SK-N-SH (cell line): ENCODE results near the gene HIRA. TPM values are rescaled to one million over a fixed set of nuclear protein-coding genes. Genes with fewer than 3 reads are reported as not detected.
A peak's percentile ranks its signal among the peaks of the same experiment; 100 is the strongest.

Experiments
- CTCF ChIA-PET: fragments of 300-600, 350-600 bp; formaldehyde crosslinking; extraction: SDS; loops from one replicate; lab custom pipeline; 2021; lab: Yijun Ruan, JAX
- POLR2A ChIA-PET: fragments of 350-600 bp; sonication (Branson Sonifier 250); formaldehyde crosslinking; extraction: SDS; loops from one replicate; lab custom pipeline; 2020; ENCODE audit warnings: antibody characterized with exemption, inconsistent platforms; lab: Yijun Ruan, JAX
- DNase-seq: peaks from one replicate; pipeline ENCODE4 v3.0.0; 2012
- H2AFZ ChIP-seq: fragments of 200-600 bp; sonication (generic); 2 replicates; pipeline ENCODE4 v1.8.1; 2016; ENCODE audit warnings: antibody characterized with exemption, mild to moderate bottlenecking, low read depth
- H3F3A ChIP-seq: fragments of 200-600 bp; sonication (generic); replicated peaks from 2 replicates; pipeline ENCODE3; 2016; ENCODE audit warnings: antibody characterized with exemption, mild to moderate bottlenecking; ENCODE audit not compliant: insufficient read depth
- H3K27ac ChIP-seq, 2 experiments: fragments of 200-500 bp in 1 of 2; fragments of 200-600 bp in 1 of 2; sonication (Bioruptor generic) in 1 of 2; sonication (generic), shearing (Covaris generic) in 1 of 2; 2 replicates each; pipeline versions ENCODE4 v1.5.1 to v1.6.1; 2014 to 2016; ENCODE audit warnings: low read depth in 2 of 2, inconsistent platforms in 1 of 2, low read length in 1 of 2, mild to moderate bottlenecking in 1 of 2, mixed read lengths in 1 of 2
- H3K27me3 ChIP-seq: fragments of 200-600 bp; sonication (generic), shearing (Covaris generic); 2 replicates; pipeline ENCODE4 v1.6.1; 2016; ENCODE audit warnings: mixed run types; ENCODE audit not compliant: insufficient read depth
- H3K36me3 ChIP-seq, 2 experiments: fragments of 200-500 bp in 1 of 2; fragments of 200-600 bp in 1 of 2; sonication (Bioruptor generic) in 1 of 2; sonication (generic) in 1 of 2; replicated peaks in 1 of 2; 2 replicates each; pipeline versions ENCODE3 to v1.5.1; 2014 to 2016; ENCODE audit warnings: low read length in 1 of 2, mild to moderate bottlenecking in 1 of 2; ENCODE audit not compliant: insufficient read depth in 2 of 2, control insufficient read depth in 1 of 2
- H3K4me1 ChIP-seq, 2 experiments: fragments of 200-500 bp in 1 of 2; fragments of 200-600 bp in 1 of 2; sonication (Bioruptor generic) in 1 of 2; sonication (generic), shearing (Covaris generic) in 1 of 2; 2 replicates each; pipeline versions ENCODE4 v1.5.1 to v1.6.1; 2014 to 2016; ENCODE audit warnings: low read depth in 1 of 2, low read length in 1 of 2, mixed run types in 1 of 2; ENCODE audit not compliant: insufficient read depth in 2 of 2, control insufficient read depth in 1 of 2
- H3K4me2 ChIP-seq: fragments of 200-600 bp; sonication (generic), shearing (Covaris generic); 2 replicates; pipeline ENCODE4 v1.6.1; 2017; ENCODE audit warnings: mixed run types
- H3K4me3 ChIP-seq, 2 experiments: fragments of 200-500 bp in 1 of 2; fragments of 200-600 bp in 1 of 2; sonication (Bioruptor generic) in 1 of 2; sonication (generic), shearing (Covaris generic) in 1 of 2; 2 replicates each; pipeline versions ENCODE4 v1.5.1 to v1.8.1; 2014 to 2016; ENCODE audit warnings: low read depth in 2 of 2, inconsistent platforms in 1 of 2, low read length in 1 of 2, mild to moderate bottlenecking in 1 of 2, mixed read lengths in 1 of 2, moderate library complexity in 1 of 2
- H3K79me2 ChIP-seq: fragments of 200-600 bp; sonication (generic); 2 replicates; pipeline ENCODE4 v1.8.1; 2017; ENCODE audit warnings: mild to moderate bottlenecking; ENCODE audit not compliant: insufficient read depth
- H3K9ac ChIP-seq: fragments of 200-600 bp; sonication (generic); 2 replicates; pipeline ENCODE4 v1.6.1; 2017; ENCODE audit warnings: mixed run types
- H3K9me2 ChIP-seq: fragments of 200-600 bp; sonication (generic); 2 replicates; pipeline ENCODE4 v1.6.1; 2017; ENCODE audit warnings: mixed run types
- H3K9me3 ChIP-seq: fragments of 200-600 bp; sonication (generic); 2 replicates; pipeline ENCODE4 v1.6.1; 2017; ENCODE audit warnings: mixed run types, mild to moderate bottlenecking, moderate library complexity
- H4K20me1 ChIP-seq: fragments of 200-600 bp; sonication (generic); 2 replicates; pipeline ENCODE4 v1.6.1; 2017; ENCODE audit warnings: mild to moderate bottlenecking, mixed run types; ENCODE audit not compliant: insufficient read depth
- CHD2 ChIP-seq: fragments of 150-350 bp; IDR thresholded peaks from 2 replicates; pipeline ENCODE4 v1.6.1; 2018; ENCODE audit warnings: low read length; ENCODE audit not compliant: partially characterized antibody
- EP300 ChIP-seq, 2 experiments: IDR thresholded peaks; 2 replicates each; pipeline versions ENCODE4 v1.4.0 to v1.6.1; 2012; ENCODE audit warnings: borderline replicate concordance in 1 of 2, low read depth in 1 of 2, low read length in 1 of 2
- GATA2 ChIP-seq: sonication (generic); formaldehyde crosslinking; IDR thresholded peaks from 2 replicates; pipeline ENCODE4 v1.5.0; 2020; ENCODE audit warnings: mild to moderate bottlenecking, missing genetic modification reagents
- JUND ChIP-seq: IDR thresholded peaks from 2 replicates; pipeline ENCODE4 v1.4.0; 2012
- NFIC ChIP-seq: IDR thresholded peaks from 2 replicates; pipeline ENCODE4 v1.4.0; 2012; ENCODE audit warnings: borderline replicate concordance
- RAD21 ChIP-seq: IDR thresholded peaks from 2 replicates; pipeline ENCODE4 v1.6.1; 2012; ENCODE audit warnings: mild to moderate bottlenecking, low read length
- RCOR1 ChIP-seq: fragments of 150-350 bp; IDR thresholded peaks from 2 replicates; pipeline ENCODE4 v1.6.1; 2017; ENCODE audit warnings: antibody characterized with exemption, low read length
- RFX5 ChIP-seq: IDR thresholded peaks from 2 replicates; pipeline ENCODE4 v1.6.1; 2012; ENCODE audit warnings: mild to moderate bottlenecking, improper control_type of control experiment, low read length
- TCF12 ChIP-seq: IDR thresholded peaks from 2 replicates; pipeline ENCODE4 v1.4.0; 2012
- YY1 ChIP-seq: IDR thresholded peaks from 2 replicates; pipeline ENCODE4 v1.4.0; 2012; ENCODE audit warnings: low read depth, mild to moderate bottlenecking
- WGBS: methylation state at CpG from one replicate; pipeline ENCODE4 v1.1.6; 2017; ENCODE audit warnings: low lambda C conversion rate; 5-methylcytosine and 5-hydroxymethylcytosine counted together
- polyA plus RNA-seq, 3 experiments: library from polyadenylated mRNA; depleted of rRNA; stranded (reverse); fragments of >200 nt; gene quantifications; 2 replicates each; pipeline ENCODE4 v1.2.3, GENCODE V29; 2012
- TF ChIP-seq, protein P1 (sequence below): fragments of 150-350 bp; IDR thresholded peaks from 2 replicates; pipeline ENCODE4 v1.6.1; 2016; ENCODE audit warnings: mild to moderate bottlenecking, low read depth, low read length
- TF ChIP-seq, protein P2 (sequence below): IDR thresholded peaks from 2 replicates; pipeline ENCODE4; 2012

The HIRA gene
- polyA plus RNA-seq, 1 of the 3 experiments (the other 2 are of a cell fraction) = 21.0 TPM

DNA sequence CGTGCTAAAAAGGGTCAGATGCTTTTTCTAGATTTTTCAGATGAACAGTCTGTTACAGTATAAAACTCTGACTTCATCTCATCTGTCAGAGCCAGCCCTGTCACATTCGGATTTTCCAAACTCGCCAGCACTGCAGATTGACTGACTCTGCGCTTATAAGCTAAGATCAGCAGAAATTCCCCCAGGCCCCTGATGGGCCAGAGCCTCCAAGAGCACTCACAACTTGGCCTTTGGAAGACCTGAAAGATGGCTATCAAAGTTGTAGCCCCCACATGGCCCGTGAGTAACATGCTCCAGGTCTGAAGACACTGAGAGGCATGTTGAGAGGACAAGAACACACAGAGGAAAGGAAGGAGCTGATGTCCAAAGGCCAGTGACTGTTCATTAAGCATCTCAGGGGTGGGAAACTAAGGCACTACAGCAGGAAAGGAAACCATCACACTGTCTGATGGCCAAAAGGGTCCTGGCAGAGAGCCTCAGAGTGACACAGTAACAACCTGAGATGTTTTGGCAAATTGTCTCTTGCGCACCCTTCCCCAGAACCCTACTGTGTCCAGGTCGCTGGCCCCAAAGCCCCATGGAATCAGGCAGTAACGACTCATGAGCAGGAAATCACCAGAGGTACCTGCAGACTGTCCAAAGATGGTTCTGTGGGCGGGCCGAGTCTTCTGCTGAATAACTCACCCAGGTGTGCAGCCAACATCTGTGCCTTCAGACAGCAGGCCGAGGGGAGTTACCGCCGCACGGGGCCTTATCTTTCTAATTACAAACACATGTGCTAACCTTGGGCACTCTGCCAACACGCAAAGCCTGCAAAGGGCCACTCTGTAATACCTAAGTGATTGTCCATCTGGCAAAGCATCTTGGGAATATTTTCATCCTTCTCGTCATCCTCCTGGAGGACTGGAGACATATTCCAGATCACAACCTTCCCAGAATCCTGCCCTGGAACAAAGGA, 23.6 kb downstream of the HIRA start:
- TF ChIP-seq RCOR1 (peak; percentile 47), CHD2 (peak; percentile 43), EP300 (IDR thresholded peaks at IDR 0.05; ENCODE audit: borderline replicate concordance in 1 of 2, low read depth in 1 of 2, low read length in 1 of 2) (peak in 1 of 2 experiments; percentile 70; a peak in 1 of 4 replicates), RAD21 (0 out of 2 replicates have a peak, but pooled peaks have one; percentile 1), JUND (no peak), RFX5 (no peak), TCF12 (peak; percentile 79), NFIC (peak; percentile 57), GATA2 (CRISPR knock-in tag) (peak; percentile 83)
- TF ChIP-seq, protein P1, sequence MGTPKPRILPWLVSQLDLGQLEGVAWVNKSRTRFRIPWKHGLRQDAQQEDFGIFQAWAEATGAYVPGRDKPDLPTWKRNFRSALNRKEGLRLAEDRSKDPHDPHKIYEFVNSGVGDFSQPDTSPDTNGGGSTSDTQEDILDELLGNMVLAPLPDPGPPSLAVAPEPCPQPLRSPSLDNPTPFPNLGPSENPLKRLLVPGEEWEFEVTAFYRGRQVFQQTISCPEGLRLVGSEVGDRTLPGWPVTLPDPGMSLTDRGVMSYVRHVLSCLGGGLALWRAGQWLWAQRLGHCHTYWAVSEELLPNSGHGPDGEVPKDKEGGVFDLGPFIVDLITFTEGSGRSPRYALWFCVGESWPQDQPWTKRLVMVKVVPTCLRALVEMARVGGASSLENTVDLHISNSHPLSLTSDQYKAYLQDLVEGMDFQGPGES = no peak
- TF ChIP-seq, protein P2, sequence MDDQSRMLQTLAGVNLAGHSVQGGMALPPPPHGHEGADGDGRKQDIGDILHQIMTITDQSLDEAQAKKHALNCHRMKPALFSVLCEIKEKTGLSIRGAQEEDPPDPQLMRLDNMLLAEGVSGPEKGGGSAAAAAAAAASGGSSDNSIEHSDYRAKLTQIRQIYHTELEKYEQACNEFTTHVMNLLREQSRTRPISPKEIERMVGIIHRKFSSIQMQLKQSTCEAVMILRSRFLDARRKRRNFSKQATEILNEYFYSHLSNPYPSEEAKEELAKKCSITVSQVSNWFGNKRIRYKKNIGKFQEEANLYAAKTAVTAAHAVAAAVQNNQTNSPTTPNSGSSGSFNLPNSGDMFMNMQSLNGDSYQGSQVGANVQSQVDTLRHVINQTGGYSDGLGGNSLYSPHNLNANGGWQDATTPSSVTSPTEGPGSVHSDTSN = no peak
- peak; percentile 76 for DNase-seq
- Histone ChIP-seq H3K4me1 (peaks cover 0 to 37% of the 10 kb centered on the region in 2 experiments; a peak in 2 of 4 replicates), H3K27ac (peak overlapping the region in 1 of 2 experiments; percentile 95; a peak in 2 of 4 replicates), H3K9me3 (no peaks in the 10 kb centered on the region), H3F3A (peaks cover 4% of the 10 kb centered on the region), H2AFZ (no peak overlapping the region), H3K36me3 (peaks cover 35 to 49% of the 10 kb centered on the region in 2 experiments), H3K4me2 (no peak overlapping the region), H3K79me2 (peaks cover 29% of the 10 kb centered on the region), H3K27me3 (no peaks in the 10 kb centered on the region), H3K4me3 (no peak overlapping the region), H4K20me1 (0 out of 2 replicates have a peak, but pooled peaks cover 5% of the 10 kb centered on the region), H3K9ac (no peak overlapping the region), H3K9me2 (no peaks in the 10 kb centered on the region)
- ChIA-PET CTCF (interaction anchor here (1.1 to 2.0 kb wide), 2 partner anchors 13 to 229 kb away, joined by 3 to 7 read pairs; partner anchors contain the start of gene SLC25A1), POLR2A (interaction anchor here (1.2 kb wide), 1 partner anchor 72 kb away, joined by 4 read pairs; the partner anchor contains the start of gene CDC45)
- 57% methylated on average over 13 of the region's 16 CpGs for WGBS

DNA sequence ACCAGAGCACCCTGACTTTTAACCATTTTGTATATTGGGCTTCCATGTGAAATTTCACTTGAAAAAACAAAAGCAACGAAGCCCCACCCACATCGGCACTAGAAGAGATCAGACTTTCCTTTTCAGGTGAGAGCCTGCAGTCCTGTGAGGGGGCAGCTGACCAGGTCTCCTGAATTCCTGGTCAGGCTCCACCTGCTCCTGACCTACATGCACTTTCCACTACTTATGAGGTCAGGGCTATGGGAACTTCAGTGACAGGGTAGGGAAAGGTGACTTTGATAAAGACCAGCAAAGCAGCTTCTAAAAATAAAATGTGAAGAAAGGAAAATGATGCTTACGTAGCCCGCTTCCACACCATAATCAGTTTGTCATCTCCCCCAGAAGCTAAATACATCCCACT, 24.7 kb downstream of the HIRA start:
- H3K9me3 ChIP-seq = no peaks in the 10 kb centered on the region
- H3K36me3 ChIP-seq = peaks cover 35 to 49% of the 10 kb centered on the region in 2 experiments
- H3K9ac ChIP-seq = no peak overlapping the region
- H3K4me3 ChIP-seq = no peak overlapping the region
- H3K27ac ChIP-seq = peak overlapping the region in 1 of 2 experiments; percentile 95; a peak in 2 of 4 replicates
- no peak overlapping the region for H2AFZ ChIP-seq
- H3K4me1 ChIP-seq = peaks cover 0 to 34% of the 10 kb centered on the region in 2 experiments; a peak in 2 of 4 replicates
- H3K27me3 ChIP-seq = no peaks in the 10 kb centered on the region
- H4K20me1 ChIP-seq = no peaks in the 10 kb centered on the region
- peaks cover 4% of the 10 kb centered on the region for H3F3A ChIP-seq
- no peak for DNase-seq
- peaks cover 18% of the 10 kb centered on the region; the same call in 1 of the 2 replicates for H3K79me2 ChIP-seq
- ChIA-PET CTCF (interaction anchor here (1.1 to 2.0 kb wide), 4 partner anchors 12 to 228 kb away, joined by 3 to 10 read pairs (median 5); partner anchors contain the start of gene SLC25A1), POLR2A (no interaction called here)
- no peak for TF ChIP-seq YY1
- H3K9me2 ChIP-seq = no peaks in the 10 kb centered on the region
- WGBS = 93% methylated on average over 4 of the region's 4 CpGs
- H3K4me2 ChIP-seq = no peak overlapping the region
